NT2/D1 (cell line): ENCODE data around the gene SPATA4.

ENCODE experiments used
- SUZ12 ChIP-seq: IDR thresholded peaks from 2 replicates; pipeline ENCODE4 v1.6.1; 2011; ENCODE audit not compliant: insufficient read length, insufficient read depth; ENCODE audit errors: extremely low read depth
- YY1 ChIP-seq: IDR thresholded peaks from 2 replicates; pipeline ENCODE4 v1.6.1; 2011; ENCODE audit not compliant: insufficient read length, insufficient read depth
- ZNF274 ChIP-seq: IDR thresholded peaks from 2 replicates; pipeline ENCODE4 v1.6.1; 2011; ENCODE audit warnings: mild to moderate bottlenecking, low read depth, low read length

DNA sequence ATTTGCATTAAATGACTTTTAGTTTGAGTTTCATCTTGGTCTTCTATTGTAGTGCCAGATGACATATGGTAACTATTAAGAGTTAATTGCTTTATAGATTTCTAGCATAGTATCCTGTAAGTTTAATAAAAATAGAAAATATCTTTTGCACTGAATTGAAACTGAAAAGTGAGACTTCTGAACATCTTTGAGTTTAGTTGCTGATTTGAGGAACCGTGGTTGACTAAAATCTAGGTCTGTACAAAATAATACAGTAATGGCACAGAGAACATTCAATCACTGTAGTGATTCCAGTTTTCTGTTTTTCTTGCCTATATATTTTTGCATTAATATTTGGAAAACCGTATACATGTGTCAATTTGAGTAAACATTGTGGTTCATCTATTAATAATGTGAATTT is 60.7 kb downstream of the SPATA4 start:
- TF ChIP-seq SUZ12 (no peak), YY1 (no peak), ZNF274 (no peak)
